ENCODE results near the gene NAA60.

Gene NAA60

DNA sequence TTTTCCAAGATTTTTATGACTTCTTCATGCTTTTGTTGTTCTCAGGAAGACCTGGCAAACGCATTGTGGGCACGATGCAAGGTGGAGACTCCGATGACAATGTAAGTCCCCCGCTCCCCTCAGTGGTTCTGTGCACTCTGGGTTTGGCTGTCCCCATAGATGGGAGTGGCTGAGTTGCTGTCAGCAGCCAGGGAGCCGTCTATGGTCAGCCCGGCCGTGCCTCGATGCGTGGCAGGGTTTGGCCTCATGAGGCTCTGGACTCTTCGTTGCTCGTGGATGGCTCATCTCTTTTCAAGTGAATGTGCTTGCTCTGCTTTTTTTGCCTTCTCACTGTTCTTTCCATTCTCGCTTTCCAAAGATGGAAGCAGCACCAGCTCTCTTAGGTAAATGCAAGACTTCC, 89.3 kb downstream of the NAA60 start:
- DNase-seq (ENCODE audit: low spot score): no peak
- ChIA-PET POLR2A (ENCODE audit: low non-redundant PET) (no interaction called here), CTCF (interaction anchor here (0.6 kb wide), 1 partner anchor 792 kb away, joined by 3 read pairs; no protein-coding TSS in a partner anchor)
- no peak overlapping the region for H3K27ac ChIP-seq
- TF ChIP-seq, protein P1, sequence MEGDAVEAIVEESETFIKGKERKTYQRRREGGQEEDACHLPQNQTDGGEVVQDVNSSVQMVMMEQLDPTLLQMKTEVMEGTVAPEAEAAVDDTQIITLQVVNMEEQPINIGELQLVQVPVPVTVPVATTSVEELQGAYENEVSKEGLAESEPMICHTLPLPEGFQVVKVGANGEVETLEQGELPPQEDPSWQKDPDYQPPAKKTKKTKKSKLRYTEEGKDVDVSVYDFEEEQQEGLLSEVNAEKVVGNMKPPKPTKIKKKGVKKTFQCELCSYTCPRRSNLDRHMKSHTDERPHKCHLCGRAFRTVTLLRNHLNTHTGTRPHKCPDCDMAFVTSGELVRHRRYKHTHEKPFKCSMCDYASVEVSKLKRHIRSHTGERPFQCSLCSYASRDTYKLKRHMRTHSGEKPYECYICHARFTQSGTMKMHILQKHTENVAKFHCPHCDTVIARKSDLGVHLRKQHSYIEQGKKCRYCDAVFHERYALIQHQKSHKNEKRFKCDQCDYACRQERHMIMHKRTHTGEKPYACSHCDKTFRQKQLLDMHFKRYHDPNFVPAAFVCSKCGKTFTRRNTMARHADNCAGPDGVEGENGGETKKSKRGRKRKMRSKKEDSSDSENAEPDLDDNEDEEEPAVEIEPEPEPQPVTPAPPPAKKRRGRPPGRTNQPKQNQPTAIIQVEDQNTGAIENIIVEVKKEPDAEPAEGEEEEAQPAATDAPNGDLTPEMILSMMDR (conservative IDR thresholded peaks at IDR 0.05; ENCODE audit: low read depth): no peak

DNA sequence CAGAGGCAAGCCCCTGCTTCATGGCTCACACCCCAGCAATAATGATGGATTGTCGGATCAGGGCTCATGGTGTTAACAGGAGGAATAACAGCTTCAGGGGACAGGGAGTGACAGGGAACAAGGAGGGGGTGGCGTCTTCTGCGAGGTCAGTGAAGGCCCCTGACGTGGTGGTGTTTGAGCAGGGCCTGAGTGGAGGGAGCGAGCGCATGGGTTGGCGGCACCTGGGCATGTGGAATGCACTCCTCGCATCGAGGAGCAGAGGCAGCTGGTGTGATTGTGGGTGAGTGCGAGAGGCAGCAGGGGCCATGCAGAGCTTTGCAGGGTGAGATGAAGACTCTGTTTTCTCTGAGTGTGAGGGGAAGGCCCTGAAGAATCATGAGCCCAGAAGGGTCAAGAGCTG, 90.6 kb downstream of the NAA60 start:
- TF ChIP-seq, protein P1 (conservative IDR thresholded peaks at IDR 0.05; ENCODE audit: low read depth): no peak
- ChIA-PET POLR2A (ENCODE audit: low non-redundant PET) (no interaction called here), CTCF (no interaction called here)
- DNase-seq (ENCODE audit: low spot score): no peak
- H3K27ac ChIP-seq: no peak overlapping the region

- CTCF ChIA-PET: interaction anchor here (0.6 to 1.0 kb wide), 3 partner anchors 13 to 107 kb away, joined by 3 to 4 read pairs (median 3); no protein-coding TSS in a partner anchor
- H3K27ac ChIP-seq: no peak overlapping the region
- TF ChIP-seq, protein P1 (conservative IDR thresholded peaks at IDR 0.05; ENCODE audit: low read depth): no peak
- POLR2A ChIA-PET (ENCODE audit: low non-redundant PET): no interaction called here
- DNase-seq (ENCODE audit: low spot score): no peak
Observed at GRCh38 chr16:3536271-3536731, 92.8 kb downstream of the NAA60 start.
